ENCODE data around the gene ARHGAP19. TPM values are rescaled to one million over a fixed set of nuclear protein-coding genes. Genes with fewer than 3 reads are reported as not detected.
"Not testable (repeated sequence)": the region's sequence is repeated elsewhere in the genome, so short reads cannot be mapped to it uniquely, and the experiment has no call there.

Gene ARHGAP19
- total RNA-seq, 1 donor: 8.7 TPM

DNA sequence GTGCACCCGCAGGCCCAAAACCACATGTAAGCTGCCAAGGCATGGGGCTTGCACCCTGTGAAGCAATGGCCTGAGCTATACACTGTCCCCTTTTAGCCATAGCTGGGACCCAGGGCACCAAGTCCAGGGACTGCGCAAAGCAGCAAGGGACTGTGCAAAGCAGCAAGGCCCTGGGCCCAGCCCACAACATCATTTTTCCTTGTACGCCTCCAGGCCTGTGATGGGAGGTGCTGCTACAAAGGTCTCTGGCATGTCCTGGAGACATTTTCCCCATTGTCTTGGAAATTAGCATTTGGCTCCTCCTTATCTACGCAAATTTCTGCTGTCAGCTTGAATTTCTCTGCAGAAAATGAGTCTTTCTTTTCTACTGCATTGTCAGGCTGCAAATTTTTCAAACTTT is 24.8 kb downstream of the ARHGAP19 start:
- Histone ChIP-seq H2AFZ (ENCODE audit: low read length) (no peak overlapping the region), H3K9me3 (ENCODE audit: low read depth, low read length) (no peaks in the 10 kb centered on the region), H3K79me2 (ENCODE audit: insufficient read depth, low read length) (peaks cover 22% of the 10 kb centered on the region), H3K36me3 (ENCODE audit: insufficient read depth, low read length) (no peaks in the 10 kb centered on the region), H4K20me1 (ENCODE audit: insufficient read depth, low read length) (no peaks in the 10 kb centered on the region), H3K4me3 (ENCODE audit: insufficient read depth, low read length) (no peak overlapping the region), H3K27me3 (ENCODE audit: insufficient read depth, low read length) (no peaks in the 10 kb centered on the region), H3K4me1 (ENCODE audit: insufficient read depth, low read length) (peaks cover 11% of the 10 kb centered on the region), H3K27ac (ENCODE audit: low read depth, low read length) (no peak overlapping the region), H3K4me2 (ENCODE audit: insufficient read depth, low read length) (no peak overlapping the region)
- DNase-seq (ENCODE audit: insufficient read length, low spot score, missing footprints): no peak
- TF ChIP-seq, protein P1, sequence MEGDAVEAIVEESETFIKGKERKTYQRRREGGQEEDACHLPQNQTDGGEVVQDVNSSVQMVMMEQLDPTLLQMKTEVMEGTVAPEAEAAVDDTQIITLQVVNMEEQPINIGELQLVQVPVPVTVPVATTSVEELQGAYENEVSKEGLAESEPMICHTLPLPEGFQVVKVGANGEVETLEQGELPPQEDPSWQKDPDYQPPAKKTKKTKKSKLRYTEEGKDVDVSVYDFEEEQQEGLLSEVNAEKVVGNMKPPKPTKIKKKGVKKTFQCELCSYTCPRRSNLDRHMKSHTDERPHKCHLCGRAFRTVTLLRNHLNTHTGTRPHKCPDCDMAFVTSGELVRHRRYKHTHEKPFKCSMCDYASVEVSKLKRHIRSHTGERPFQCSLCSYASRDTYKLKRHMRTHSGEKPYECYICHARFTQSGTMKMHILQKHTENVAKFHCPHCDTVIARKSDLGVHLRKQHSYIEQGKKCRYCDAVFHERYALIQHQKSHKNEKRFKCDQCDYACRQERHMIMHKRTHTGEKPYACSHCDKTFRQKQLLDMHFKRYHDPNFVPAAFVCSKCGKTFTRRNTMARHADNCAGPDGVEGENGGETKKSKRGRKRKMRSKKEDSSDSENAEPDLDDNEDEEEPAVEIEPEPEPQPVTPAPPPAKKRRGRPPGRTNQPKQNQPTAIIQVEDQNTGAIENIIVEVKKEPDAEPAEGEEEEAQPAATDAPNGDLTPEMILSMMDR (IDR thresholded peaks at IDR 0.05; ENCODE audit: extremely low read depth, low read depth, low read length): no peak

DNA sequence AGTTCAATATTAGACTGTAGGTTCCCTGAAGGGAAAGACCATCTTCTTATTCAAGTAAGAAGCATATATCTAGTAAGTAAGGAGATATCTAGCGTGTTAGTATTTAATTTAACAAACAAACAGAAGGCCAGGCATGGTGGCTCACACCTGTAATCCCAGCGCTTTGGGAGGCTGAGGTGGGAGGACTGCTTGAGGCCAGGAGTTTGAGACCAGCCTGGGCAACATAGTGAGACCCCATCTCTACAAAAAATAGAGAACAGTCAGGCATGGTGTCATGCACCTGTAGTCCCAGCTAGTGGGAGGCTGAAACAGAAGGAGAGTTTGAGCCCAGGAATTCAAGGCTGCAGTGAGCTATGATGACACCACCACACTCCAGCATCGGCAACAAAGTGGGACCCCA is 27.3 kb downstream of the ARHGAP19 start:
- not testable (repeated sequence) for H3K9me3 ChIP-seq (ENCODE audit: low read depth, low read length); H3K27ac ChIP-seq (ENCODE audit: low read depth, low read length); H3K27me3 ChIP-seq (ENCODE audit: insufficient read depth, low read length); H3K4me3 ChIP-seq (ENCODE audit: insufficient read depth, low read length); H3K4me1 ChIP-seq (ENCODE audit: insufficient read depth, low read length); H3K4me2 ChIP-seq (ENCODE audit: insufficient read depth, low read length); DNase-seq (ENCODE audit: insufficient read length, low spot score, missing footprints); H4K20me1 ChIP-seq (ENCODE audit: insufficient read depth, low read length); H3K36me3 ChIP-seq (ENCODE audit: insufficient read depth, low read length); H2AFZ ChIP-seq (ENCODE audit: low read length)
- H3K79me2 ChIP-seq (ENCODE audit: insufficient read depth, low read length): peaks cover 22% of the 10 kb centered on the region

DNA sequence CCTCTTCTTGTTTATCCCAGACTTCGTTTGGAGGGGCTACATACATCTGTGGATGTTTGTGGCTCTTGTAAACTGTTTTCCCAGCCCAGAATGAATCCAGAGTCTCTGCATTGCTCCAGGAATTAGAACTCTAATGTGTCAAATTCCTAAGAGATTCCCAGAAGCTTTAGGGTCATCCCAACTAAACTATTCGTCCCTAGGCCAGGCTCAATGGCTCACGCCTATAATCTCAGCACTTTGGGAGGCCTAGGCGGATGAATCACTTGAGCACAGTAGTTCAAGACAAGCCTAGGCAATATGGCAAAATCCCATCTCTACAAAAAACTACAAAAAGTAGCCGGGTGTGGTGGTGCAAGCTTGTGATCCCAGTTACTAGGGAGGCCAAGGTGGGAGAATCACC is 28.5 kb downstream of the ARHGAP19 start:
- no peak for DNase-seq (ENCODE audit: insufficient read length, low spot score, missing footprints)
- Histone ChIP-seq H3K36me3 (ENCODE audit: insufficient read depth, low read length) (no peaks in the 10 kb centered on the region), H3K79me2 (ENCODE audit: insufficient read depth, low read length) (peaks cover 15% of the 10 kb centered on the region), H3K4me3 (ENCODE audit: insufficient read depth, low read length) (no peak overlapping the region), H3K27ac (ENCODE audit: low read depth, low read length) (no peak overlapping the region), H3K4me2 (ENCODE audit: insufficient read depth, low read length) (no peak overlapping the region), H3K9me3 (ENCODE audit: low read depth, low read length) (no peaks in the 10 kb centered on the region), H3K4me1 (ENCODE audit: insufficient read depth, low read length) (no peaks in the 10 kb centered on the region), H2AFZ (ENCODE audit: low read length) (no peak overlapping the region), H3K27me3 (ENCODE audit: insufficient read depth, low read length) (no peaks in the 10 kb centered on the region), H4K20me1 (ENCODE audit: insufficient read depth, low read length) (no peaks in the 10 kb centered on the region)
- TF ChIP-seq, protein P1 (IDR thresholded peaks at IDR 0.05; ENCODE audit: extremely low read depth, low read depth, low read length): no peak

DNA sequence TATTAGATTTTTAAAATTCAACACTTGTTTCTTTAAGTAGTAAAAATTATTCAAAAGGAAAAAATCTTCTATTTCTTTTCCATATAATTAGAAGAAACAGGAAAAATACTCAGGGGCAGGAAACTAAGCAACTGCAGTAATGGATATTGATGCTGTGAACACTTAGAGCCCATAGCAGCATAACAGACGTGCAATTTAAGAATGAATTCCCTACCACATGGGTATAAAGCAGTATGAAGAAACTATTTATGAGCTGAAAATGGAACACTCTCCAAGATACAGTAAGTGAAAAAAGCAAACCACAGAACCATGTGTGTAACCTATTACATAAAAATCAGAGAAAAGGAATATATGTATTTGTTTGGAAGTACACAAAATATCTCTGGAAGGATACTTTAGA is 30.8 kb downstream of the ARHGAP19 start:
- peaks cover 3% of the 10 kb centered on the region for H3K79me2 ChIP-seq (ENCODE audit: insufficient read depth, low read length)
- H3K27me3 ChIP-seq (ENCODE audit: insufficient read depth, low read length): no peaks in the 10 kb centered on the region
- no peaks in the 10 kb centered on the region for H3K36me3 ChIP-seq (ENCODE audit: insufficient read depth, low read length)
- no peaks in the 10 kb centered on the region for H3K4me1 ChIP-seq (ENCODE audit: insufficient read depth, low read length)
- H3K27ac ChIP-seq (ENCODE audit: low read depth, low read length): no peak overlapping the region
- no peaks in the 10 kb centered on the region for H4K20me1 ChIP-seq (ENCODE audit: insufficient read depth, low read length)
- no peak overlapping the region for H3K4me3 ChIP-seq (ENCODE audit: insufficient read depth, low read length)
- no peak overlapping the region for H3K4me2 ChIP-seq (ENCODE audit: insufficient read depth, low read length)
- TF ChIP-seq, protein P1 (IDR thresholded peaks at IDR 0.05; ENCODE audit: extremely low read depth, low read depth, low read length): no peak
- no peak for DNase-seq (ENCODE audit: insufficient read length, low spot score, missing footprints)
- no peak overlapping the region for H2AFZ ChIP-seq (ENCODE audit: low read length)
- H3K9me3 ChIP-seq (ENCODE audit: low read depth, low read length): no peaks in the 10 kb centered on the region

Measured in osteoblast (primary cell).